HepG2 (cell line): ENCODE data around the gene IRF3. TPM values are rescaled to one million over a fixed set of nuclear protein-coding genes. Genes with fewer than 3 reads are reported as not detected.

Experiments used
- BRD4 ChIP-seq: sonication (generic); formaldehyde crosslinking; IDR thresholded peaks from 2 replicates; pipeline ENCODE4 v1.4.0; 2020; ENCODE audit warnings: missing genetic modification reagents
- CENPBD1 ChIP-seq: sonication (generic); formaldehyde crosslinking; IDR thresholded peaks from 2 replicates; pipeline ENCODE4 v1.8.0; 2022; ENCODE audit warnings: missing genetic modification reagents, low read depth, mild to moderate bottlenecking, borderline replicate concordance
- CREB1 ChIP-seq, 2 experiments: fragments of 450-650 bp in 1 of 2; IDR thresholded peaks; 2 replicates each; pipeline ENCODE4 v1.6.1; 2016 to 2017; ENCODE audit warnings: control low read depth in 1 of 2, mild to moderate bottlenecking in 1 of 2, missing compliant biosample characterization in 1 of 2, missing genetic modification characterization in 1 of 2
- EED ChIP-seq: sonication (generic); formaldehyde crosslinking; IDR thresholded peaks from 2 replicates; pipeline ENCODE4 v1.5.0; 2020; ENCODE audit warnings: mild to moderate bottlenecking, missing genetic modification reagents
- FOXK1 ChIP-seq: sonication (generic); formaldehyde crosslinking; IDR thresholded peaks from 2 replicates; pipeline ENCODE4 v1.4.0; 2020; ENCODE audit warnings: low read depth, missing genetic modification reagents, borderline replicate concordance
- HMGA1 ChIP-seq: sonication (generic); formaldehyde crosslinking; conservative IDR thresholded peaks from 2 replicates; pipeline ENCODE4 v1.4.0; 2020; ENCODE audit warnings: missing genetic modification reagents
- HNRNPLL ChIP-seq: fragments of 200-400 bp; formaldehyde crosslinking; IDR thresholded peaks from 2 replicates; pipeline ENCODE4 v1.6.1; 2017; ENCODE audit warnings: mild to moderate bottlenecking, low read depth, low read length; ENCODE audit not compliant: poor library complexity, severe bottlenecking
- MED1 ChIP-seq: sonication (generic); formaldehyde crosslinking; IDR thresholded peaks from 2 replicates; pipeline ENCODE4 v1.4.0; 2020; ENCODE audit warnings: missing genetic modification reagents
- PHF5A ChIP-seq: IDR thresholded peaks from one replicate; pipeline ENCODE4 v1.6.1; 2018; ENCODE audit warnings: low read depth, missing genetic modification reagents; ENCODE audit not compliant: unreplicated experiment
- RXRA ChIP-seq: sonication (generic); formaldehyde crosslinking; IDR thresholded peaks from 2 replicates; pipeline ENCODE4 v1.5.1; 2020; ENCODE audit warnings: missing genetic modification reagents
- SAP130 ChIP-seq: IDR thresholded peaks from 2 replicates; pipeline ENCODE4 v1.6.1; 2016; ENCODE audit warnings: low read depth
- TEF ChIP-seq: sonication (generic); formaldehyde crosslinking; IDR thresholded peaks from 2 replicates; pipeline ENCODE4 v1.5.0; 2020; ENCODE audit warnings: missing genetic modification reagents
- ZBTB7A ChIP-seq: sonication (generic); formaldehyde crosslinking; IDR thresholded peaks from 2 replicates; pipeline ENCODE4 v1.8.0; 2022; ENCODE audit warnings: mild to moderate bottlenecking, missing genetic modification reagents
- ZFP82 ChIP-seq: sonication (generic); formaldehyde crosslinking; IDR thresholded peaks from 2 replicates; pipeline ENCODE4 v1.5.1; 2020; ENCODE audit warnings: mild to moderate bottlenecking, missing genetic modification reagents, borderline replicate concordance
- ZHX1 ChIP-seq: sonication (generic); formaldehyde crosslinking; IDR thresholded peaks from 2 replicates; pipeline ENCODE4 v1.8.1; 2022; ENCODE audit warnings: low read depth, mild to moderate bottlenecking, missing genetic modification reagents
- ZNF101 ChIP-seq: sonication (generic); formaldehyde crosslinking; IDR thresholded peaks from 2 replicates; pipeline ENCODE4 v1.4.0; 2020; ENCODE audit warnings: mild to moderate bottlenecking, low read depth, missing genetic modification reagents, borderline replicate concordance
- polyA plus RNA-seq, 8 experiments: library from polyadenylated mRNA; depleted of rRNA in 3 of 8; stranded (reverse) in 7 of 8; unstranded in 1 of 8; fragments of >200 nt; fragmentation: Illumina TruSeq in 4 of 8; extraction: Trizol in 4 of 8; gene quantifications; 2 replicates each; pipeline versions ENCODE4 v1.2.1 to v1.2.3, GENCODE V29; 2011 to 2016; ENCODE audit warnings: low read depth in 4 of 8, missing spikeins in 1 of 8, mixed read lengths in 1 of 8; ENCODE audit not compliant: insufficient read depth in 1 of 8
- total RNA-seq, 5 experiments: library from RNA; depleted of rRNA; stranded (reverse); fragments of >200 nt; fragmentation: Illumina TruSeq; extraction: Trizol; gene quantifications; 2 replicates each; pipeline ENCODE4 v1.2.3, GENCODE V29; 2016; ENCODE audit warnings: low read depth in 1 of 5
- TF ChIP-seq, protein P1 (sequence below): sonication (generic); formaldehyde crosslinking; IDR thresholded peaks from 2 replicates; pipeline ENCODE4 v1.5.1; 2020; ENCODE audit warnings: mild to moderate bottlenecking, missing genetic modification reagents, borderline replicate concordance
- TF ChIP-seq, protein P2 (sequence below): sonication (generic); formaldehyde crosslinking; IDR thresholded peaks from 2 replicates; pipeline ENCODE4 v1.5.0; 2020; ENCODE audit warnings: mild to moderate bottlenecking, missing genetic modification reagents
- TF ChIP-seq, protein P3 (sequence below): sonication (generic); formaldehyde crosslinking; IDR thresholded peaks from 2 replicates; pipeline ENCODE4 v1.5.0; 2020; ENCODE audit warnings: mild to moderate bottlenecking, missing genetic modification reagents, moderate library complexity

Gene IRF3
- total and polyA plus RNA-seq, 2 of the 13 experiments (the other 11 are each of a cell fraction or from before 2014, with no cell fraction given) = 61.9 to 65.5 TPM

DNA sequence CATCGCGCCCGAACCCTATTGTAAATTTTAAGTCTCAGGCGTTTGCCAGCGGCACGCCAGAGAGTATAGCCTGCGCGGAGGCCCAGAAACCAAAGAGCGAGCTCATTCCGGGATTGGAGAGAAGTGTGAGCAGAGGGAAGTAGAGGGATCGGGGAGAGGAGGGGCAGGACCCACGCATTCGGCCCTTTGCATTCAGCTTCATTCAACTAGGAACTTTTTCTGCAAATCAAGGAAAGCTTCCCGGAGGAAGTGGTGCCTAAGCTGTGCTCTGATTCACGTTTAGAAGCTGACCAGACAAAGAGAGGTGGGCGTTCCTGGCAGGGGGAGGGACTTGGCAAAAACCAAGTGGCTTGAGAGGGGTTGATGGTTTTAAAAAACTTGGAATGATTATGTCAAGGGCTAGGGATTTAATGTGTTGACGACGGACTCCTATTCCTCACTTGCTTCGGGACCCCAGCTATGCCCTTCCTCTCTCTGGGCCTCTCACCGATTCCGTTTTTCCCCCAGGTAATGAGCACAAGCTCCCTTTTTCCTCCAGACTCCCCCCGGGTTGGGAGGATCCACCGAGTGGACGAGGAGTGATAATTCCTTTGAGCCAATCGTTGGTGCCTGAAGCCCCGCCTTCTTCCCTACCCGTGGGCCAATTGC is 10.6 kb upstream of the IRF3 start (continued):
- TF ChIP-seq, protein P1, sequence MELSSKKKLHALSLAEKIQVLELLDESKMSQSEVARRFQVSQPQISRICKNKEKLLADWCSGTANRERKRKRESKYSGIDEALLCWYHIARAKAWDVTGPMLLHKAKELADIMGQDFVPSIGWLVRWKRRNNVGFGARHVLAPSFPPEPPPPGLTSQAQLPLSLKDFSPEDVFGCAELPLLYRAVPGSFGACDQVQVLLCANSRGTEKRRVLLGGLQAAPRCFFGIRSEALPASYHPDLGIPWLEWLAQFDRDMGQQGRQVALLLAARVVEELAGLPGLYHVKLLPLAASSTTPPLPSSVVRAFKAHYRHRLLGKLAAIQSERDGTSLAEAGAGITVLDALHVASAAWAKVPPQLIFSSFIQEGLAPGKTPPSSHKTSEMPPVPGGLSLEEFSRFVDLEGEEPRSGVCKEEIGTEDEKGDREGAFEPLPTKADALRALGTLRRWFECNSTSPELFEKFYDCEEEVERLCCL (CRISPR knock-in tag) = no peak
- TF ChIP-seq HMGA1 (CRISPR knock-in tag) (no peak), RXRA (CRISPR knock-in tag) (no peak), FOXK1 (no peak), ZFP82 (CRISPR knock-in tag) (no peak), CENPBD1 (CRISPR knock-in tag) (no peak), PHF5A (CRISPR knock-in tag) (no peak), BRD4 (CRISPR knock-in tag) (no peak), ZHX1 (CRISPR knock-in tag) (no peak), ZNF101 (CRISPR knock-in tag) (no peak), HNRNPLL (no peak), TEF (CRISPR knock-in tag) (no peak), CREB1 (IDR thresholded peaks at IDR 0.05) (no peak), CREB1 (CRISPR knock-in tag; IDR thresholded peaks at IDR 0.05) (no peak), EED (CRISPR knock-in tag) (no peak), ZBTB7A (CRISPR knock-in tag) (no peak), SAP130 (CRISPR knock-in tag) (peak; percentile 61), MED1 (CRISPR knock-in tag) (0 out of 2 replicates have a peak, but pooled peaks have one; percentile 19)
- TF ChIP-seq, protein P2, sequence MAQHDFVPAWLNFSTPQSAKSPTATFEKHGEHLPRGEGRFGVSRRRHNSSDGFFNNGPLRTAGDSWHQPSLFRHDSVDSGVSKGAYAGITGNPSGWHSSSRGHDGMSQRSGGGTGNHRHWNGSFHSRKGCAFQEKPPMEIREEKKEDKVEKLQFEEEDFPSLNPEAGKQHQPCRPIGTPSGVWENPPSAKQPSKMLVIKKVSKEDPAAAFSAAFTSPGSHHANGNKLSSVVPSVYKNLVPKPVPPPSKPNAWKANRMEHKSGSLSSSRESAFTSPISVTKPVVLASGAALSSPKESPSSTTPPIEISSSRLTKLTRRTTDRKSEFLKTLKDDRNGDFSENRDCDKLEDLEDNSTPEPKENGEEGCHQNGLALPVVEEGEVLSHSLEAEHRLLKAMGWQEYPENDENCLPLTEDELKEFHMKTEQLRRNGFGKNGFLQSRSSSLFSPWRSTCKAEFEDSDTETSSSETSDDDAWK (CRISPR knock-in tag) = no peak
- TF ChIP-seq, protein P3, sequence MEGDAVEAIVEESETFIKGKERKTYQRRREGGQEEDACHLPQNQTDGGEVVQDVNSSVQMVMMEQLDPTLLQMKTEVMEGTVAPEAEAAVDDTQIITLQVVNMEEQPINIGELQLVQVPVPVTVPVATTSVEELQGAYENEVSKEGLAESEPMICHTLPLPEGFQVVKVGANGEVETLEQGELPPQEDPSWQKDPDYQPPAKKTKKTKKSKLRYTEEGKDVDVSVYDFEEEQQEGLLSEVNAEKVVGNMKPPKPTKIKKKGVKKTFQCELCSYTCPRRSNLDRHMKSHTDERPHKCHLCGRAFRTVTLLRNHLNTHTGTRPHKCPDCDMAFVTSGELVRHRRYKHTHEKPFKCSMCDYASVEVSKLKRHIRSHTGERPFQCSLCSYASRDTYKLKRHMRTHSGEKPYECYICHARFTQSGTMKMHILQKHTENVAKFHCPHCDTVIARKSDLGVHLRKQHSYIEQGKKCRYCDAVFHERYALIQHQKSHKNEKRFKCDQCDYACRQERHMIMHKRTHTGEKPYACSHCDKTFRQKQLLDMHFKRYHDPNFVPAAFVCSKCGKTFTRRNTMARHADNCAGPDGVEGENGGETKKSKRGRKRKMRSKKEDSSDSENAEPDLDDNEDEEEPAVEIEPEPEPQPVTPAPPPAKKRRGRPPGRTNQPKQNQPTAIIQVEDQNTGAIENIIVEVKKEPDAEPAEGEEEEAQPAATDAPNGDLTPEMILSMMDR (CRISPR knock-in tag) = no peak
